Measurements from ENCODE around the gene SMPDL3A.

- TF ChIP-seq POLR2A (IDR thresholded peaks at IDR 0.05) (no peak), CTCF (IDR thresholded peaks at IDR 0.05) (no peak), EP300 (IDR thresholded peaks at IDR 0.05) (no peak)
These were observed 8.5 kb downstream of the SMPDL3A start for GRCh38 chr6:122797537-122797936.
